Medulla oblongata (tissue), 1 donor: Measurements from ENCODE around the gene SNX13.
A peak's percentile ranks its signal among the peaks of the same experiment; 100 is the strongest.

Experiments used
- DNase-seq: peaks from one replicate; pipeline ENCODE4 v3.0.0-alpha.2; 2015; ENCODE audit errors: extremely low spot score

Gene SNX13

DNA sequence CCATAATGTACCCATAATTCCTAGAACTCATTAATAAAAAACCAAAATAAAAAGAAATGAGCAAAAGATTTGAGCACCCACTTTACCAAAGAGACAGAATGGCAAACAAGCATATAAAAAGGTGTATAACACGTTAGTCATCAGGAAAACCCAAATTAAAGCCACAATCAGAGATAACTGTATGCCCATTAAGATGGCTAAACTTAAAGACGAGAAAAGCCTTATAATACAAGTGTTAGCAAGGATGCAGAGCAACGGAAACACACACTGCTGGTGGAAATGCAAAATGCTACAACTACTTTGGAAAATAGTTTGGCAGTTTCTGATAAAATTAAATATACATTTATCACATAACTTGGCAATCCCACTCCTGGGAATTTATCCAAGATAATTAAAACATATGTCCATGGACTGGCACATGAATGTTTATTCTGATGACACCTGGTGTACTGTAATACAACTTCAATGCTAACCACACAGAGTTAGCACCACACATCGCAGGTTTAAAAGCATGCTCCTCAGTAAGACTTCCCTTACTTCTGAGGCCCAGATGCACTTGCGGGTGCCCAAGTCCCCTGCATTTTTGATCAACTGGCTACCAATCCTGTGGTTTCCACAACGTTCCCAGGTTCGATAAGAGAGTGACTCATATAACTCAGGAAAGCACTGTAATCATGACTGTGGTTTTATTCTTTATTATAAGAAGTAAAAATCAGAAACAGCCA lies 158.6 kb downstream of the SNX13 start:
- no peak for DNase-seq

DNA sequence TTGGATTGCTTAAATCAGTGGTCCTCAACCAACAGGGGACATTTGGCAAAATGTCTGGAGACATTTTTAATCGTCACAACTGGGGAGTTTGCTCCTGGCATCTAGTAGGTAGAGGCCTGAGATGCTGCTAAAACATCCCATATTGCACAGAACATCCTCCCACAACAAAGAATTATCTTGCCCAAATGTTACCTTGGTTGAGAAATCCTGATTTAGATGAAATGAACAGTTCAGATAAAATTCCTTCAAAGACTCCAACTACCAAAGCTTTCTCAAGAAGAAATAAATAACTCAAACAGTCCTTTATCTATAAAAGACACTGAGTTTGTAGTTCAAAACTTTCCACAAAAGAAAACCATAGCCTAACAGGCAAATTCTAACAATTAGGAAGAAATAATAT lies 160.9 kb downstream of the SNX13 start:
- DNase-seq, result no peak

DNA sequence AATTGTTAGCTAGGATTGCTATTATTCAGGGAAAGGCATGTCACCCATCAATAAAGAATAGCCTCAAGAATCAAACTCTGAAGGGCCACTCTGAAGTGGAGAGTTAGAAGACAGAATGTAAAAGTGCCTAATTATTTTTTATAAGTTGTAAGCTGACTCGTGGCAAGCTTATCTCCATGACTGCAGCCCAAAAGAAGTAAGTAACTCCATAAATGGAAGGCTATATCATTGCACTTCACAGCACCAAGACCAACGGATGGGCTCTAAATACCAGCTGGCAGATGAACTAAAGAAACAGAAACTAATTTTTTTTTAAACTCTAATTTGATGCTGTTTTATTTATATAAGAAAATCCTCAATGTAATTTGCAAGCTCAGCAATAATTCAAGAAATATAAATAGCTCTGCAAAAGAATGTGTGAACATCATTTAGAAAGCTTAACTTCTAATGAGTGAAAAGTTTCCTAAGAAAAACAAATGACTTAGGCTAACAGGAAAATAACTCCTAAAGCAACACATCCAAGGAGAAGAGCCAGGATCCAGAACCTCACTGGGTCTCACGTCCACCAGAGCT lies 165.5 kb downstream of the SNX13 start:
- DNase-seq, result no peak

DNA sequence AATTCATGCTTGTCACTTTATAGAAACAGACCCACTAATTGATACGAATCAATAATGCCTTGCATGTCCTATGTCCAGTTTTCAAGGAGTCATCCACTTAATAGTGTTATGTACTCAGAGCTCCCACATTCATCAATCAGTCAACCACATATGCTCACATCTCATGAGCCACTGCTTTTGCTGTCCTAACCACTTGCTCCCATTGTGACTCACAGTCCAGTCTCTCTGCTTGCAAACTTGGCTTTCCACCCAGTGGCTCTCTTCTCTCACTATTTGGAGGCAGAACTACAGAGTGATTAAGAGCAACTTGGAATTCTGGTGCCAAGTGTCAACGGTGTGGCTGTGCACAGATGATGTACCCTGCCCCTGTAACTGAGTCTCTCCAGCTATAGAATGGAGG lies 166.0 kb downstream of the SNX13 start:
- DNase-seq, result no peak

DNA sequence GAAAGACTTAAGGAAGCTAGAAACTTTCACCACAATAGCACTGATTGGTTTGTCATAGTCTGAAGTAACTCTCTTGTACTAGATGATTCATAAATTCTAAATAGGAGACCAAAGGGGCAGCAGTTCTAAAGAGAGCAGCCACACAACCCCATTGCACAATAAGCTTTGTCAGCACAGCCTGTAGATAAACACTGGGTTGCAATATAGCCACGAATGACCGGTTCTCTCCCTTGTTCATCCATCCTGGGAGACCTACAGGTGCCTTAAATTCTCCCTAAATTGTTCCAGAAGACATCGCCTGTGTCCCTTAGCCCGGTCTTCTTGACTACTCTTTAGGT lies 167.0 kb downstream of the SNX13 start:
- DNase-seq, result no peak

DNA sequence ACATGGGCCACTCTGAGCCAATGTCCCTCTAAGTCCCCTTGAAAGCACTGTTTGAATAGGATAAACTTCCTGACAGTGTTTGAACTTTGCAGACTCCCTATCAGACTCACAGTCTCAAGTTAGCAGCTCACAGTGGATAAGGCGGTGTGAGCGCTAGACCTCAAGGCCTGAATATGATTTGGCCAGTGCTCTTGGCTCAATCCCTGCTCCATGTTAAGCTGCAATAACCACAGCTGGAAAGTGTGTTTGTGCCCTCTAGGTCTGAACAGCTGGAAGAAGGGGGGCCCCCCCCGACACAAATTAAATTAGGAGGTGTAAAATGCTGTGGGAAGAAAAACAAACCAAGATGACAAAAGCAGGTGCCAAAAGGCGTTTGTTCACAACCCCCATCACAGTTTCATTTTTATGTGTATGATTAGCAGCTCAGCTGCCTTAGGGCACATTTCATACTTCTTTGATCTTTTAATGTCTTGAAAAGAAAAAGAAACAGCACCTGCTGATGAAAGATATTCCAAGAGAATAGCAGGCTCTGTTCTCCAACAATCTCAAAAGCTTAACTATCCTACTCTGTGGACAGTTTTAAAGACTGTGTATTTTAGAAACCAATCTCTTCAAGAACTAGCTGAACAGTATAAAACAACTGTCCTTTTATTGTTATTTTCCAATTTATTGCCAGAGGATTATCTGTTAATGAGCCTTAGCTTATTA lies 167.6 kb downstream of the SNX13 start:
- no peak for DNase-seq

DNA sequence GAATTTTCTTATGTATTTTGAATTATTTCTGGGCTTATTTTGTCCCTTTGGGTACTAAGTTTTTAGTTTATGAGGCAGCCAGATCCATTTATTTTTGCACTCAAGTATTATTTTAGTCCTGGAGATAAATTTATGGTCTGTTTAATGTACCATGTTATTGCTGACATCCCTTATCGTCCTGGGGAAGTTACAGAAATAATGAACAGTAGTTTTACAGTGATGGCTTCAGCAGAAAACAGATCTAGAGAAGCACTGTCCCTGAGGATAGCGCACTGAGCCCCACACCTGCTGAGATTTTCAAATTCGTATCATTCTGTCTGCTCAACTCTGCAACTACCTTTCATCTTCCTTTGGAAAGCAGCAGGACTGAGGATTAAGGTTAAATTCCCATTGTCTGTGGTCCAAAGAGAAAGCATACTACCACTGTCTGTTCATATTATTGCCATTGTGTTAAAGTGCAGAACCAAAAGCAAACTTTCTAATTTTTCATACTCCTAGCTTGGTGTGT lies 168.3 kb downstream of the SNX13 start:
- DNase-seq, result no peak

DNA sequence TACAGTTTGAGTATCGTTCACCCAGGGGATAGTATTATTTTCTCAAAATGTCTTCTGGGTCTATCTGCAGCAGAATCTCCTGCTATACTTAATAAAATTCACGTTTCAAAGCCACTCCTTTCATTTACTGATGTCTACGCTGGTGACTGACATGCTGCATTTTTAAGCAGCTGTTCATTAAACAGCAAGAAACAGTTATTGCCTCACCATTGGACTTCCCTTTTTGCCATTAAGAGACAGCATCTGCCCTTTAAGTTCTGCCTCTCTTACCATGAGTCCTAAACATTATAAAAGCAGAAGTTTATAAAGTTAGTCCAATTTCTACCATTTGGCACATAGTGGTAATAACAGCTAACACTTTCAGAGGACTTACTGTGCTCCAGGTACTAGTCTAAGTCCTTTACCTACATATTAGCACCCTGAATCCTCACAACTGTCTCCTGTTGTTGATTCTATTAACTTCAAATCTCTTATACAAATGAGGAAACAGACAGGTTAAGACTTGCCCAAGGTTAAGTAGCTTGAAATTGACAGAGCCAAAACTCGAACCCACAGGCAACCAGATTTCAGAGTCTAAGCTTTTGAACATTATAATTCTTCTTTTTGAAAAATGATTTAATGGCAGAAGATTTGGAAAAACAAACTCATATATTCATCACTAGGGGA lies 169.5 kb downstream of the SNX13 start:
- DNase-seq, result peak; percentile 68

DNA sequence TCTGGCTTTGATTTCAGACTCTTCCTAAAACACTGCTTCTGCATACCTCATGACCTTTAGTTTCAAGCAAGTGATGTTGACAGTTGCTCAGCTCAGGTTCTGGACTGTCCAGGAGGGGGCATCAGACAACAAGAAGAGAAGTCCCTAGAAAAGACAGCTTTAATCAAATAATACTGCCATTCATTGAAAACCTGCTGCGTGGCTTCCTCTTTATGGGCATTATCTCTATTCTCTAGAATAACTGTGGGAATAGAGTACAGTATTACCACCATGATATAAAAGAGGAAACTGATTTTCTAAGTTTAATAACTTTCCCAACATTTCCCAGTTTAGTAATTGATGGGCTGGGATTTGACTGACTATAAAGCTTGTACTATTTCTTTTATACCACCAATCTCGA lies 170.4 kb downstream of the SNX13 start:
- DNase-seq, result peak; percentile 89

DNA sequence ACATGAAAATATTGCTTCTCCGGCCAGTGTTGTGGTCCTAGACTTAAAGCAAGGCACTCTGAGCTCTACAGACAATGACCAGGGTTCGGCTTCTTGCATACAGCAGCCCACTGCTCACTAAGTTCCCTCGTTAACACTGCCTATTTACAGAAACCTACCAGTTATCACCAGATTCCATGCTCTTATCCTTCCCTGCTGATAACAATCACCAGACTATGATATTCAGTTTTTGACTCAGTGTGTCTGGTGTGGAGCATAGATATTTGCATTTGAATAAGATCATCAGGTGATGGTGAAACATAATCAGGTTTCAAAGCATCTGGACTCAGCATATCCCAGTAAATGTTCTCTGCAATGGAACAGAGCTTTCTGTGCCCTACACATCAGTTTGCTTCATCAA lies 182.3 kb downstream of the SNX13 start:
- no peak for DNase-seq

DNA sequence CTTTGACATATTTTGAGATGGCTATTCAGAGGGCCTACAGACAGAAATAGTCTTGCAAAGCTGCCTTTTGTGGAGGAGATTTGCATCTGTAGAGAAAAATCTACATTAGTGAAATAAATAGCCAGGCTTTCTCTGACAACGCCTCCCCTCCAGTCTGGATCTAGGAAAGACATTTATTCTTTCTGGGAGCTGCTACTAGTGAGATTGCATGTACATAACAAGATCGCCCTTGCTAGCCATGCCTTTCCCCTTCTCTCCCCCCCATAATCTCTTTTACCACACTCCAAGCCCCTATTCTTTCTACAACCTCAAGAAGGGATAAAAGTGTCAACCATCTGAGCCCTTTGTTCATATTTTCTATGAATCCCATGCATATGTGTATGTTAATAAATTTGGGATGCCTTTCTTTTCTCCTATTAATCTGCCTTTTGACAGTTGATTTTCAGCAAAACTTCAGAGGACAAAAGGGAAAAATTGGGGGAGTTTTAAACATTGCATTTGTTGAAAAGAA lies 194.2 kb downstream of the SNX13 start:
- DNase-seq, result no peak

DNA sequence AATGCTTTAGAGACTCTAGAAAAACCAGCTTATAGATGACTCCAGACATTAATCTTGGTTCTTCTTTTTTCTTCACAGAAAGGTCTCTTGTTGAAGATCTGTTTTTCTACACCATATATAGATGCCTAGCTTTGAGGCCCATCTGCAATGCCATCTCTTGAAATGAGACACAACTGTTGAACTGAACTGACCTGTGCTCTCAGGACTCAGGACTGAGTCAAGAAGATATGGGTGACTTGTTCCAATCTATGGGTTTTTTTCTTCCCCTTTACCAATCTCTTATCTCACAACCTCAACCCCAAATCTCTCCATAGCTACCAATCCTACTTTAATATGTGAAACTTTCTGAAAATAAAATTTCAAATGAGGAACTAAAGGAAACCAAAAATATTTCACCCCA lies 194.7 kb downstream of the SNX13 start:
- no peak for DNase-seq

DNA sequence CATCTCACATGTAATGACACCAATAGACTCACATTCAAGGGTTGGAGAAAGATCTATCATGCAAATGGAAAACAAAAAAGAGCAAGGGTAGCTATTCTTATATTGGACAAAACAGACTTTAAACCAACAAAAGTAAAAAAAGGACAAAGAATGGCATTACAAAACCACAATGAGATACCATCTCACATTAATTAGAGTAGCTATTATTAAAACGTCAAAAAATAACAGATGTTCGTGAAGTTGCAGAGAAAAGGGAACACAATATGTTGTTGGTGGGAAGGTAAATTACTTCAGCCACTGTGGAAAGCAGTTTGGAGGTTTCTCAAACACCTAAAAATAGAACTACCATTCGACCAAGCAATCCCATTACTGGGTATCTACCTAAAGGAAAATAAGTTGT lies 197.0 kb downstream of the SNX13 start:
- DNase-seq, result no peak

DNA sequence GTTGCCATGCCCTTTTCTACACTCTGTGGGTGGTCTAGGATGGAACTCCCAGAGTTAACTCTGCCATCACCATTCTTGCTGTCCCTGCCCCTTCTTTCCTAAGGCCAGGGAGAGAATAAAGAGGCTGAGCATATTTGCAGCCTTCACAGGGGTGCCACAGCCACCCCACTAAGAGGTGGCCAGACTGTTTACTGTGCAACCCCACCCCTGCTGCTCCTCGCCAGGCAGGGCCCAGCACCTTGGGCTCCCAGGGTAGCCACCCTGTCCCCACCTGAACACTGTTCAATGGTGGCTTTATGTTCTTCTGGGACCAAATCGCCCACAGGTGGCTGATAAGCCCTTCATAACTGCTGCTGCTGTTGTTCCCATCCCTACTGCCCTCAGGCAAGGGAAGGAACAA lies 198.9 kb downstream of the SNX13 start:
- DNase-seq, result no peak
